K562 (cell line): ENCODE measurements around the gene SLC37A2. TPM values are rescaled to one million over a fixed set of nuclear protein-coding genes. Genes with fewer than 3 reads are reported as not detected.

ENCODE experiments used
- ATAC-seq: fragments of 200-7000 bp; cut with Tn5 transposase; 3 replicates; pipeline ENCODE4 v1.9.1; 2020; ENCODE audit warnings: moderate library complexity
- BruUV-seq: library from RNA; stranded (reverse); fragments of 400-500 nt; replicated peaks from 2 replicates; lab custom pipeline; 2021; lab: Mats Ljungman, UMichigan
- CTCF ChIA-PET: fragments of 300-600 bp; formaldehyde crosslinking; extraction: SDS; loops from one replicate; lab custom pipeline; 2021; ENCODE audit warnings: low intra/inter-chr PET ratio; lab: Yijun Ruan, JAX
- POLR2A ChIA-PET: fragments of 300-600, 350-650 bp; sonication (Branson Sonifier 250); formaldehyde crosslinking; extraction: SDS; loops from one replicate; lab custom pipeline; 2021; ENCODE audit warnings: antibody characterized with exemption, inconsistent platforms; lab: Yijun Ruan, JAX
- DNase-seq, 4 experiments: peaks; one replicate each; pipeline versions ENCODE4 v3.0.0 to v3.0.0-alpha.2; 2011 to 2018; ENCODE audit warnings: low spot score in 3 of 4, mixed read lengths in 3 of 4; ENCODE audit errors: extremely low read depth in 1 of 4
- FAIRE-seq: peaks from 2 replicates; lab custom pipeline; 2011; peaks lifted over from hg19 to GRCh38; lab: Jason Lieb, UNC
- H2AFZ ChIP-seq: 2 replicates; pipeline ENCODE4 v1.6.0; 2011; ENCODE audit warnings: low read depth, low read length, control low read depth, inconsistent platforms
- H3K27ac ChIP-seq: fragments of 200-600 bp; 3 replicates; pipeline ENCODE4 v1.8.0; 2011; ENCODE audit warnings: low read depth, mild to moderate bottlenecking, control low read depth, inconsistent platforms, low read length, moderate library complexity, mixed read lengths; ENCODE audit errors: extremely low read depth
- H3K27me3 ChIP-seq, 2 experiments: fragments of 300-600 bp in 1 of 2; 2 replicates in 1 of 2; 3 replicates in 1 of 2; pipeline versions ENCODE4 v1.6.0 to v1.8.0; 2011; ENCODE audit warnings: inconsistent platforms in 2 of 2, low read length in 2 of 2, mild to moderate bottlenecking in 1 of 2, mixed read lengths in 1 of 2, moderate library complexity in 1 of 2; ENCODE audit not compliant: control insufficient read depth in 2 of 2, insufficient read depth in 2 of 2
- H3K36me3 ChIP-seq: fragments of 300-600 bp; 3 replicates; pipeline ENCODE4 v1.8.0; 2011; ENCODE audit warnings: mild to moderate bottlenecking, low read length, inconsistent platforms; ENCODE audit not compliant: control insufficient read depth, insufficient read depth
- H3K4me1 ChIP-seq, 2 experiments: fragments of 200-600 bp in 1 of 2; replicated peaks in 1 of 2; 2 replicates in 1 of 2; 3 replicates in 1 of 2; pipeline versions ENCODE4 v1.5.1 to v1.8.0; 2011; ENCODE audit warnings: inconsistent platforms in 2 of 2, low read length in 2 of 2, mild to moderate bottlenecking in 1 of 2, mixed read lengths in 1 of 2, moderate library complexity in 1 of 2; ENCODE audit not compliant: control insufficient read depth in 2 of 2, insufficient read depth in 2 of 2
- H3K4me2 ChIP-seq: 2 replicates; pipeline ENCODE4 v1.6.1; 2011; ENCODE audit warnings: low read length, control low read depth, inconsistent platforms, mixed read lengths; ENCODE audit not compliant: insufficient read depth
- H3K4me3 ChIP-seq: fragments of 200-600 bp; sonication (generic), shearing (Covaris generic); 2 replicates; pipeline ENCODE4 v1.5.1; 2016; ENCODE audit warnings: control low read depth, inconsistent platforms
- H3K79me2 ChIP-seq: fragments of 200-600 bp; 3 replicates; pipeline ENCODE4 v1.8.0; 2011; ENCODE audit warnings: low read length, inconsistent platforms; ENCODE audit not compliant: control insufficient read depth, insufficient read depth
- H3K9ac ChIP-seq, 2 experiments: 2 replicates each; pipeline versions ENCODE4 v1.6.0 to v1.6.1; 2011; ENCODE audit warnings: low read depth in 2 of 2, low read length in 2 of 2, control low read depth in 1 of 2, inconsistent platforms in 1 of 2, mild to moderate bottlenecking in 1 of 2, mixed read lengths in 1 of 2; ENCODE audit not compliant: insufficient read depth in 1 of 2
- H3K9me1 ChIP-seq: one replicate; pipeline ENCODE4 v1.6.0; 2011; ENCODE audit warnings: inconsistent platforms, mild to moderate bottlenecking, low read length, moderate library complexity; ENCODE audit not compliant: control insufficient read depth, insufficient read depth
- H3K9me3 ChIP-seq: replicated peaks from 2 replicates; pipeline ENCODE4 v1.5.1; 2011; ENCODE audit warnings: low read depth, low read length, inconsistent platforms; ENCODE audit not compliant: control insufficient read depth, insufficient read depth
- H4K20me1 ChIP-seq: replicated peaks from 2 replicates; pipeline ENCODE4 v1.6.1; 2011; ENCODE audit warnings: low read length, inconsistent platforms, mixed read lengths; ENCODE audit not compliant: control insufficient read depth, insufficient read depth
- ATF3 ChIP-seq, 2 experiments: fragments of 450-650 bp in 1 of 2; sonication (generic) in 1 of 2; formaldehyde crosslinking in 1 of 2; IDR thresholded peaks in 1 of 2; conservative IDR thresholded peaks in 1 of 2; 2 replicates each; pipeline versions ENCODE4 v1.6.1 to v1.8.1; 2016 to 2023; ENCODE audit warnings: mild to moderate bottlenecking in 2 of 2, moderate library complexity in 2 of 2, inconsistent platforms in 1 of 2, missing genetic modification reagents in 1 of 2
- CEBPB ChIP-seq: fragments of 450-650 bp; IDR thresholded peaks from 2 replicates; pipeline ENCODE4 v1.6.1; 2016; ENCODE audit warnings: missing genetic modification characterization, missing compliant biosample characterization
- CREB3L1 ChIP-seq: fragments of 450-650 bp; IDR thresholded peaks from 2 replicates; pipeline ENCODE4 v1.6.1; 2014; ENCODE audit warnings: low read depth, mild to moderate bottlenecking, moderate library complexity, borderline replicate concordance
- GTF2E2 ChIP-seq: fragments of 200-800 bp; sonication (Bioruptor generic); IDR thresholded peaks from 2 replicates; pipeline ENCODE4 v1.6.1; 2016; ENCODE audit warnings: missing genetic modification characterization, missing compliant biosample characterization
- JUND ChIP-seq, 2 experiments: IDR thresholded peaks; 2 replicates in 1 of 2; 3 replicates in 1 of 2; pipeline ENCODE4 v1.6.1; 2011; ENCODE audit warnings: borderline replicate concordance in 2 of 2, low read depth in 2 of 2, low read length in 2 of 2, improper control_type of control experiment in 1 of 2, missing biosample characterization in 1 of 2, missing genetic modification characterization in 1 of 2, missing genetic modification reagents in 1 of 2
- NCOA6 ChIP-seq: fragments of 450-650 bp; IDR thresholded peaks from 2 replicates; pipeline ENCODE4 v1.6.1; 2017; ENCODE audit warnings: mild to moderate bottlenecking
- NFXL1 ChIP-seq: fragments of 450-650 bp; formaldehyde crosslinking; IDR thresholded peaks from 2 replicates; pipeline ENCODE4 v1.4.0; 2021; ENCODE audit warnings: mild to moderate bottlenecking
- PCBP2 ChIP-seq: fragments of 200-400 bp; formaldehyde crosslinking; IDR thresholded peaks from 2 replicates; pipeline ENCODE4 v1.6.1; 2018; ENCODE audit warnings: low read length, low read depth, mild to moderate bottlenecking, moderate library complexity; ENCODE audit not compliant: poor library complexity, severe bottlenecking
- PTBP1 ChIP-seq: fragments of 200-400 bp; formaldehyde crosslinking; IDR thresholded peaks from 2 replicates; pipeline ENCODE4 v1.6.1; 2017; ENCODE audit warnings: low read depth, low read length
- RAD21 ChIP-seq, 2 experiments: fragments of 250-450 bp in 1 of 2; fragments of 450-650 bp in 1 of 2; sonication (Bioruptor Pico) in 1 of 2; formaldehyde crosslinking in 1 of 2; IDR thresholded peaks in 1 of 2; conservative IDR thresholded peaks in 1 of 2; 2 replicates each; pipeline versions ENCODE4 v1.4.0 to v1.8.0; 2020 to 2022; ENCODE audit warnings: mild to moderate bottlenecking in 2 of 2, moderate library complexity in 1 of 2
- ZBTB7A ChIP-seq: IDR thresholded peaks from 2 replicates; pipeline ENCODE4 v1.6.1; 2011; ENCODE audit warnings: low read depth, mild to moderate bottlenecking, low read length, moderate library complexity, borderline replicate concordance; ENCODE audit not compliant: control insufficient read depth
- ZNF830 ChIP-seq: fragments of 250-450 bp; sonication (Bioruptor Pico); IDR thresholded peaks from 2 replicates; pipeline ENCODE4 v1.5.0; 2021; ENCODE audit warnings: mild to moderate bottlenecking
- WGBS: fragments of 100-300 bp; shearing (Covaris generic); methylation state at CpG from one replicate; pipeline ENCODE4 v1.1.6; 2016; ENCODE audit warnings: low coverage, mixed read lengths; ENCODE audit not compliant: insufficient coverage; ENCODE audit errors: missing lambda C conversion rate; 5-methylcytosine and 5-hydroxymethylcytosine counted together
- in situ Hi-C: fragments of 300-500 bp; cut with MboI; formaldehyde crosslinking; loops from 4 replicates; pipeline ENCODE4 v1.15.0; 2018; ENCODE audit warnings: inconsistent platforms, mixed read lengths
- intact Hi-C: fragments of 100-400 bp; cut with micrococcal nuclease; formaldehyde crosslinking; loops from 2 replicates; pipeline ENCODE4 v1.14.2; 2022
- polyA plus RNA-seq, 8 experiments: library from polyadenylated mRNA; depleted of rRNA in 4 of 8; stranded (reverse) in 5 of 8; unstranded in 3 of 8; fragments of >200 nt; fragmentation: Nextera tagmentation in 2 of 8; fragmentation: Illumina TruSeq in 1 of 8; extraction: Ambion mirVana in 2 of 8; extraction: Trizol in 1 of 8; gene quantifications; 2 replicates each; pipeline versions ENCODE4 v1.2.1 to v1.2.3, GENCODE V29; 2011 to 2014; ENCODE audit warnings: inconsistent platforms in 1 of 8, missing spikeins in 1 of 8
- total RNA-seq, 7 experiments: library from RNA; depleted of rRNA in 6 of 7; stranded (reverse); fragments of >200 nt in 6 of 7; fragmentation: Illumina TruSeq in 2 of 7; extraction: Trizol in 2 of 7; gene quantifications; 2 replicates each; pipeline versions ENCODE4 v1.2.1 to v1.2.3, GENCODE V29; 2011 to 2021; ENCODE audit warnings: low replicate concordance in 1 of 7
- TF ChIP-seq, protein P1 (sequence below): fragments of 250-450 bp; sonication (Bioruptor Pico); IDR thresholded peaks from 2 replicates; pipeline ENCODE4 v1.8.0; 2021; ENCODE audit warnings: moderate library complexity, mild to moderate bottlenecking, inconsistent platforms
- TF ChIP-seq, protein P2 (sequence below): fragments of 450-650 bp; formaldehyde crosslinking; IDR thresholded peaks from 2 replicates; pipeline ENCODE4 v1.4.0; 2020; ENCODE audit warnings: mild to moderate bottlenecking, moderate library complexity

Gene SLC37A2
- total and polyA plus RNA-seq, 9 of the 15 experiments (the other 6 are each of a cell fraction or from before 2014, with no cell fraction given): 0.01 to 1.2 (median 0.52) TPM

DNA sequence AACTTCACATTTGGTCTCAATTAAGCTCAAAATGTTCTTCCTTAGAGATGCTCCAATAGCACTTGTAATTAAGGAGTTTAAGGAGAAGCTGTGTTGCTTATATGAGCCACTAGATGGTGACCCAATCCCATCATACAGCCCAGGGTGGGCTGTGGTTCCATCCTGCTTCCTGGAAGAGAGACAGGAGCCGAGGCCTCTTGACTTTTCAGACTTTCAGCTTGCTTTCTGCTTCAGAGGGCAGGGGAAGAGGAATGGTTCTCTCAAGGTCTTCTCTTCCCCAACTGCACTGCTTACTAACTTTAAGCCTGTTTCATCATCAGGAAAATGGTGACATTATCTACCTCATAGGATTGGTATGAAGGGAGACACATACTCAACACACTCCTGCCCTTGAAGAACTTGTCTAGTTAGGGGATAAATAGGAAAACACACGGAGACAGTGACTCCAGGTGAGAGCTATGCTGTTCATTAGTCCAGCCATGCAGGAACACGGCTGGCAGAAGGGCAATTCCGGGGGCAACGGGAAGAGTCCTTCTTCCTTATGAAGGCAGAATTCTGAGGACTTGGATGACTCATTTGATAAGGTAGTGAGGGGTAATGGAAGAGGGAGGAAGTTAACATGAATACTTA lies 28.3 kb downstream of the SLC37A2 start:
- no TSS peak for BruUV-seq
- Histone ChIP-seq H3K9me3 (no peaks in the 10 kb centered on the region), H3K27me3 (no peaks in the 10 kb centered on the region), H3K79me2 (no peaks in the 10 kb centered on the region), H3K4me2 (peak overlapping the region; percentile 24; the same call in 1 of the 2 replicates), H4K20me1 (0 out of 2 replicates have a peak, but pooled peaks cover 3% of the 10 kb centered on the region), H3K4me1 (peaks cover 0 to 7% of the 10 kb centered on the region in 2 experiments; a peak in 2 of 5 replicates), H3K9me1 (no peaks in the 10 kb centered on the region), H3K4me3 (no peak overlapping the region), H3K27ac (no peak overlapping the region), H3K36me3 (peaks cover 5% of the 10 kb centered on the region; the same call in 1 of the 3 replicates), H3K9ac (no peak overlapping the region; a peak in 1 of 4 replicates), H2AFZ (0 out of 2 replicates have a peak overlapping the region, but pooled peaks have one; percentile 38)
- peak; percentile 96 for FAIRE-seq
- ChIA-PET POLR2A (interaction anchor here (0.6 to 2.5 kb wide), 3 partner anchors 13 to 29 kb away, joined by 3 to 6 read pairs (median 3); no protein-coding TSS in a partner anchor), CTCF (interaction anchor here (0.6 to 2.3 kb wide), 7 partner anchors 33 to 783 kb away, joined by 3 to 8 read pairs (median 3); no protein-coding TSS in a partner anchor)
- in situ Hi-C loops (no loop called here), intact Hi-C loops (loop anchor here (1.0 to 5.0 kb wide), 3 partner anchors 50 to 781 kb away; no protein-coding TSS in a partner anchor)
- ATAC-seq: peak; percentile 95
- DNase-seq: peak; percentile 71 to 75 (median 72)
- 56% methylated on average over 5 of the region's 5 CpGs for WGBS
- TF ChIP-seq PTBP1 (no peak), ATF3 (IDR thresholded peaks at IDR 0.05) (peak; percentile 85), ATF3 (CRISPR knock-in tag; conservative IDR thresholded peaks at IDR 0.05) (no peak; the same call in 1 of the 2 replicates), GTF2E2 (tag) (no peak), NCOA6 (no peak), RAD21 (CRISPR knock-in tag; conservative IDR thresholded peaks at IDR 0.05 in 1 of 2, IDR thresholded peaks at IDR 0.05 in 1 of 2) (peak; percentile 71 to 84), JUND (IDR thresholded peaks at IDR 0.05; ENCODE audit: borderline replicate concordance, low read depth, low read length) (no peak), JUND (tag; IDR thresholded peaks at IDR 0.05; ENCODE audit: borderline replicate concordance, low read depth, low read length) (peak; percentile 85; the same call in 1 of the 3 replicates), PCBP2 (no peak), ZNF830 (CRISPR knock-in tag) (no peak), ZBTB7A (no peak), CREB3L1 (no peak), CEBPB (tag) (peak; percentile 41; the same call in 1 of the 2 replicates), NFXL1 (CRISPR knock-in tag) (no peak)
- TF ChIP-seq, protein P1, sequence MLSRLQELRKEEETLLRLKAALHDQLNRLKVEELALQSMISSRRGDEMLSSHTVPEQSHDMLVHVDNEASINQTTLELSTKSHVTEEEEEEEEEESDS (CRISPR knock-in tag): no peak
- TF ChIP-seq, protein P2, sequence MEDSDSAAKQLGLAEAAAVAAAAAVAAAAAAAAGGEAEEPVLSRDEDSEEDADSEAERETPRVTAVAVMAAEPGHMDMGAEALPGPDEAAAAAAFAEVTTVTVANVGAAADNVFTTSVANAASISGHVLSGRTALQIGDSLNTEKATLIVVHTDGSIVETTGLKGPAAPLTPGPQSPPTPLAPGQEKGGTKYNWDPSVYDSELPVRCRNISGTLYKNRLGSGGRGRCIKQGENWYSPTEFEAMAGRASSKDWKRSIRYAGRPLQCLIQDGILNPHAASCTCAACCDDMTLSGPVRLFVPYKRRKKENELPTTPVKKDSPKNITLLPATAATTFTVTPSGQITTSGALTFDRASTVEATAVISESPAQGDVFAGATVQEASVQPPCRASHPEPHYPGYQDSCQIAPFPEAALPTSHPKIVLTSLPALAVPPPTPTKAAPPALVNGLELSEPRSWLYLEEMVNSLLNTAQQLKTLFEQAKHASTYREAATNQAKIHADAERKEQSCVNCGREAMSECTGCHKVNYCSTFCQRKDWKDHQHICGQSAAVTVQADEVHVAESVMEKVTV (CRISPR knock-in tag): peak; percentile 68
